IPS-18c (cell line): ENCODE measurements around the gene SSH2.
A peak's percentile ranks its signal among the peaks of the same experiment; 100 is the strongest.
"Not testable (repeated sequence)": the region's sequence is repeated elsewhere in the genome, so short reads cannot be mapped to it uniquely, and the experiment has no call there.

Experiments used
- H3K4me3 ChIP-seq: 2 replicates; pipeline ENCODE4 v1.7.0; 2013; ENCODE audit warnings: low read depth, mild to moderate bottlenecking, low read length, moderate library complexity; ENCODE audit not compliant: insufficient read depth
- H3K9me3 ChIP-seq: one replicate; pipeline ENCODE4 v1.6.1; 2013; ENCODE audit warnings: mild to moderate bottlenecking, low read length, moderate library complexity; ENCODE audit not compliant: control insufficient read depth, insufficient read depth

Gene SSH2

GRCh38 chr17:29936724-29937123 lies 6.7 kb upstream of the SSH2 start:
- H3K9me3 ChIP-seq, result no peaks in the 10 kb centered on the region

GRCh38 chr17:29935909-29936308 lies 5.9 kb upstream of the SSH2 start:
- H3K4me3 ChIP-seq, H3K9me3 ChIP-seq: not testable (repeated sequence)

More at GRCh38 chr17:29936724-29937123, 6.7 kb upstream of the SSH2 start:
- H3K4me3 ChIP-seq, result no peak overlapping the region

- no peaks in the 10 kb centered on the region for H3K9me3 ChIP-seq
- no peak overlapping the region for H3K4me3 ChIP-seq
Measured at GRCh38 chr17:29933379-29933778, 3.4 kb upstream of the SSH2 start.

DNA sequence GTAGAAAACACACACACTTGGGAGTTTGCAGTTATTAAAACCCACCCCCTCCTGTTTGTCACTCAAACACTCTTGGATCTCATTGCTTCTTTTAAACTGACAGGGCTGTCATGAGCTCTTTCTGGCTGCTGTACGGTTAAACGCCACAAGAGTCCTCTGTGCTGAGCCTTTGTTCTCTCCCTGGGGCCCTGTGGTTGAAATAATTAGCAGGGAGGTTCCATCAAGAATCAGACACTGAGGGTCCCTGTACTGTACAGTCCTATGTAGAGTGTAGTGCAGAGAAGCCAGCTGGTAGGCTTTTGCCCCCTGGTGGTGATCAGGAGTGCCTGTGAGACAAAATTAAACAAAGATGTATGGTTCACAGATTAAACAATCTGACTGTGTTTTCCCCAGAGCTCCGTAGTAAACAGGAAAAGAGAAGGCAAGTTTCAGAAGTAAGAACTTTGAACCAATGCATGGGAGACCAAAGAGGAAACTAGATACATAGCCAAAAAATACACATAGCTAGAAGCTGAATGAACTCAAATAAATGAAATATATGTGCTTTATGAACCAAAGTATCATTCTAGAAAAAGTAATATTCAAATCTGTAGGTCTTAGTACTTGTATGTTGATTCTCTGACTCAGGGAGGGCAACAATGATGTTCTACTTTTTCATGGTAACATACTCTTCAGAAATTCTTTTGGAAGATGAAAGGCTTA lies 1.4 kb upstream of the SSH2 start:
- H3K4me3 ChIP-seq, result no peak overlapping the region; the same call in 1 of the 2 replicates
- H3K9me3 ChIP-seq, result no peaks in the 10 kb centered on the region

- Histone ChIP-seq H3K4me3 (peak overlapping the region; percentile 93), H3K9me3 (no peaks in the 10 kb centered on the region)
Measured at GRCh38 chr17:29930409-29931010, 482 bp upstream of the SSH2 start.

- Histone ChIP-seq H3K9me3 (no peaks in the 10 kb centered on the region), H3K4me3 (peak overlapping the region; percentile 93)
Measured at GRCh38 chr17:29929006-29929532, 959 bp downstream of the SSH2 start.

GRCh38 chr17:29927546-29927945 lies 2.5 kb downstream of the SSH2 start:
- H3K4me3 ChIP-seq, result no peak overlapping the region
- no peaks in the 10 kb centered on the region for H3K9me3 ChIP-seq

DNA sequence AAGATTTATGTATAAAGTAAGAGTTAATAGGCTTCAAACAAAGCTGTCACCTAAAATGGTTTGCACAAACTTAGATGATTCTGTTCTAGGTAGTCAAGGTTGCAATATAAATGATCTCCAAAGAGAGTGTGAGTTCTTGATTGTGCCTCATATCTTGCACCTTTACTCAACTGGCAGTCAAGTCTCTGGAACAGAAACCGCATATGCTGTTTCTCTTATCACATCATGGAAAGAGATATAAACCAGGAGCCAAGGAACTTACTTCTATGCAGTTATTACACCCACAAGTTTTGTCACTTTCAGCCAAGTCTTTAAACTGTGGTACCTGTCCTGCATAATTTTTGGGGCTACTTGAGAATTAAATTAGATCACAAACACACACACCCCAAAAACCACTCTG lies 5.2 kb downstream of the SSH2 start:
- no peaks in the 10 kb centered on the region for H3K9me3 ChIP-seq
- H3K4me3 ChIP-seq, result no peak overlapping the region

- Histone ChIP-seq H3K4me3 (no peak overlapping the region), H3K9me3 (no peaks in the 10 kb centered on the region)
Measured at GRCh38 chr17:29918922-29919856, 10.8 kb downstream of the SSH2 start.

DNA sequence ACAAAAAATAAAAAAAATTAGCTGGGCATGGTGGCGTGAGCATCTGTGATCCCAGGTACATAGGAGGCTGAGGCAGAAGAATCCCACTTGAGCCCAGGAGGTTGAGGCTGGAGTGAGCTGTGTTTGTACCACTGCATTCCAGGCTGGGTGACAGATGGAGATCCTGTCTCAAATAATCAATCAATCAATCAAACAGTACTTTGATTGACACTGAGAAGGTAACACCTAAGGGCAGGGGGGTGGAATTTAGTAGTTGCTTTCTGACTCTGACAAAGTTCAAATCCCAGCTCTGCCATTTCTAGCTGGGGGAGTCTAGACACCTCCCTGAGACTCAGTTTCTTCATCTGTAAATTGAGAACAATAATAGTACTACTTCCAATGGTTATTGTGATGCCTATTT lies 12.0 kb downstream of the SSH2 start:
- Histone ChIP-seq H3K4me3 (no peak overlapping the region), H3K9me3 (no peaks in the 10 kb centered on the region)

DNA sequence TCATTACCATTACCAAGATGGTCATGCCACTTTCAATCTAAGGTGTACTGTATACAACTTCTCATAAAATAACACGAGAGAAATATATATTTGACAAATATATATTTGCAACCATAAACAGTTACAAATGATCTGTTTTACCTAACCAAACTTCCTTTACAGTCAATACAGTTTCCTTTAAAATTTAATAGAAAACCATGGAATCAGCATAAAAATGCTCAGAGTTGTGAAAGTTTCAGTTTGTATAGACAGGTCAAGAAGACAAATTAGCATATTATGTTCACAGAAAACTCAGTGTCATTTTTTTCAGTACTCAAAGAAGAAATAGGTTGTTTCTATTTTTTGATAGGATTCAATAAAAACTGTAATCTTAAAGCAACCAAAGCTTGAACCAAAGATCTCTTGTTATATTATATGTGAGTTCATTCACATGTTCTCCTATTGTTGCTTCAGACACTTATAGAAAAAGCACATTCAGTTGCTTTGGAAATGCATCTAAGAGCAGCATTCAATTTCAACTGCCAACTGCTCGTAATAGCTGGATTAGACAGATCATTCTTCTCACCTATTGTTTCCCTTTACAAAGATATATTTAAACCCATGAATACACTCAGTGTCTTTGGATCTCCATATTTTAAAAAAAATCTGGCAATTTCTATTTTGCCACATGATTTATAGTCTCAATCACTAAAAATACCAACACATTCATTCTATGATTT lies 15.1 kb downstream of the SSH2 start:
- no peaks in the 10 kb centered on the region for H3K9me3 ChIP-seq

GRCh38 chr17:29911641-29912177 lies 18.3 kb downstream of the SSH2 start:
- no peak overlapping the region for H3K4me3 ChIP-seq

More for the DNA sequence above, 15.1 kb downstream of the SSH2 start:
- no peak overlapping the region for H3K4me3 ChIP-seq

GRCh38 chr17:29909236-29910003 lies 20.6 kb downstream of the SSH2 start:
- peaks cover 3% of the 10 kb centered on the region for H3K9me3 ChIP-seq
- H3K4me3 ChIP-seq, result no peak overlapping the region

More at GRCh38 chr17:29911641-29912177, 18.3 kb downstream of the SSH2 start:
- H3K9me3 ChIP-seq, result no peaks in the 10 kb centered on the region

- H3K4me3 ChIP-seq, result no peak overlapping the region
- peaks cover 3% of the 10 kb centered on the region for H3K9me3 ChIP-seq
Measured at GRCh38 chr17:29906969-29907368, 23.1 kb downstream of the SSH2 start.

GRCh38 chr17:29905879-29906167 lies 24.2 kb downstream of the SSH2 start:
- Histone ChIP-seq H3K4me3 (no peak overlapping the region), H3K9me3 (peaks cover 3% of the 10 kb centered on the region)
